H1 (cell line): Measurements from ENCODE around the gene RLN1. TPM values are rescaled to one million over a fixed set of nuclear protein-coding genes. Genes with fewer than 3 reads are reported as not detected.

Experiments used
- BACH1 ChIP-seq: IDR thresholded peaks from 2 replicates; pipeline ENCODE4 v1.6.1; 2012; ENCODE audit warnings: low read length, improper control_type of control experiment
- CBX8 ChIP-seq: fragments of 300-800, 300-1000 bp; sonication (generic); IDR thresholded peaks from 2 replicates; pipeline ENCODE4 v1.7.1; 2016; ENCODE audit warnings: low read depth, low read length, borderline replicate concordance
- GTF2F1 ChIP-seq: IDR thresholded peaks from 2 replicates; pipeline ENCODE4 v1.6.1; 2012; ENCODE audit warnings: low read depth, low read length, improper control_type of control experiment, borderline replicate concordance
- HDAC6 ChIP-seq: IDR thresholded peaks from one replicate; pipeline ENCODE4 v1.7.1; 2012; ENCODE audit warnings: low read depth, mild to moderate bottlenecking, inconsistent platforms, low read length, moderate library complexity
- JUND ChIP-seq: IDR thresholded peaks from 2 replicates; pipeline ENCODE4 v1.6.1; 2011; ENCODE audit warnings: mild to moderate bottlenecking, improper control_type of control experiment, low read length
- MAFK ChIP-seq: IDR thresholded peaks from 2 replicates; pipeline ENCODE4 v1.6.1; 2012; ENCODE audit warnings: low read depth, mild to moderate bottlenecking, improper control_type of control experiment, low read length
- POU5F1 ChIP-seq: IDR thresholded peaks from 2 replicates; pipeline ENCODE4 v1.6.1; 2011; ENCODE audit warnings: low read depth, mild to moderate bottlenecking, low read length, moderate library complexity
- RXRA ChIP-seq: IDR thresholded peaks from 2 replicates; pipeline ENCODE4 v1.6.1; 2011; ENCODE audit warnings: low read depth, mild to moderate bottlenecking, low read length, moderate library complexity; ENCODE audit not compliant: insufficient read depth
- SP2 ChIP-seq: IDR thresholded peaks from 2 replicates; pipeline ENCODE4 v1.6.1; 2012; ENCODE audit warnings: mild to moderate bottlenecking, low read length, inconsistent platforms
- TEAD4 ChIP-seq: IDR thresholded peaks from 2 replicates; pipeline ENCODE4 v1.6.1; 2012; ENCODE audit warnings: low read depth, low read length, inconsistent platforms, mixed read lengths
- USF2 ChIP-seq: IDR thresholded peaks from 2 replicates; pipeline ENCODE4 v1.6.1; 2011; ENCODE audit warnings: low read length, improper control_type of control experiment
- polyA plus RNA-seq, 7 experiments: library from polyadenylated mRNA; depleted of rRNA in 3 of 7; stranded (reverse) in 5 of 7; unstranded in 2 of 7; fragments of >200 nt in 5 of 7; fragments of 200-250 nt in 2 of 7; gene quantifications; 1 replicate in 5 of 7; 2 replicates in 1 of 7; 4 replicates in 1 of 7; pipeline versions ENCODE4 v1.2.1 to v1.2.3, GENCODE V29; 2011 to 2013; ENCODE audit warnings: missing spikeins in 2 of 7, mixed read lengths in 2 of 7
- total RNA-seq: library from RNA; stranded (reverse); fragmentation: NEBNext Ultra II Directional; extraction: Animal tissue kit (Norgen Biotek cat#: 25700); gene quantifications from 2 replicates; pipeline ENCODE4 v1.2.1, GENCODE V29; 2021

RLN1 gene
- total and polyA plus RNA-seq, 2 of the 8 experiments (the other 6 are each of a cell fraction or from before 2014, with no cell fraction given) = 0.51 to 0.80 TPM

- no peak for TF ChIP-seq USF2
- TF ChIP-seq HDAC6 = no peak
- TF ChIP-seq BACH1 = no peak
- no peak for TF ChIP-seq TEAD4
- TF ChIP-seq JUND = no peak
- TF ChIP-seq MAFK = no peak
- TF ChIP-seq SP2 = no peak
- TF ChIP-seq GTF2F1 = no peak
- TF ChIP-seq RXRA = no peak
- no peak for TF ChIP-seq CBX8
- no peak for TF ChIP-seq POU5F1
Observed at GRCh38 chr9:5326893-5327548, 12.7 kb downstream of the RLN1 start (continued).
